ENCODE data around the gene C5orf15. TPM values are rescaled to one million over a fixed set of nuclear protein-coding genes. Genes with fewer than 3 reads are reported as not detected.

C5orf15 gene
- total and polyA plus RNA-seq, 9 donors, result 46.3 to 71.3 (median 56.6) TPM

GRCh38 chr5:134003064-134003816 lies 34.8 kb upstream of the C5orf15 start:
- peak overlapping the region; percentile 91 for H3K27ac ChIP-seq (ENCODE audit: low read length)
- peaks cover 15% of the 10 kb centered on the region for H3K36me3 ChIP-seq (ENCODE audit: control insufficient read depth, insufficient read depth, low read length)
- peak overlapping the region; percentile 87 for H3K4me3 ChIP-seq (ENCODE audit: low read length)
- no peaks in the 10 kb centered on the region for H3K9me3 ChIP-seq (replicated peaks; ENCODE audit: control insufficient read depth, low read depth, low read length)
- DNase-seq, result no peak
- peaks cover 59% of the 10 kb centered on the region for H3K4me1 ChIP-seq (ENCODE audit: control insufficient read depth, insufficient read depth, low read length)
- no peaks in the 10 kb centered on the region for H3K27me3 ChIP-seq (ENCODE audit: control insufficient read depth, insufficient read depth, low read length)
- WGBS (ENCODE audit: insufficient coverage), result 7% methylated on average over 3 of the region's 11 CpGs

DNA sequence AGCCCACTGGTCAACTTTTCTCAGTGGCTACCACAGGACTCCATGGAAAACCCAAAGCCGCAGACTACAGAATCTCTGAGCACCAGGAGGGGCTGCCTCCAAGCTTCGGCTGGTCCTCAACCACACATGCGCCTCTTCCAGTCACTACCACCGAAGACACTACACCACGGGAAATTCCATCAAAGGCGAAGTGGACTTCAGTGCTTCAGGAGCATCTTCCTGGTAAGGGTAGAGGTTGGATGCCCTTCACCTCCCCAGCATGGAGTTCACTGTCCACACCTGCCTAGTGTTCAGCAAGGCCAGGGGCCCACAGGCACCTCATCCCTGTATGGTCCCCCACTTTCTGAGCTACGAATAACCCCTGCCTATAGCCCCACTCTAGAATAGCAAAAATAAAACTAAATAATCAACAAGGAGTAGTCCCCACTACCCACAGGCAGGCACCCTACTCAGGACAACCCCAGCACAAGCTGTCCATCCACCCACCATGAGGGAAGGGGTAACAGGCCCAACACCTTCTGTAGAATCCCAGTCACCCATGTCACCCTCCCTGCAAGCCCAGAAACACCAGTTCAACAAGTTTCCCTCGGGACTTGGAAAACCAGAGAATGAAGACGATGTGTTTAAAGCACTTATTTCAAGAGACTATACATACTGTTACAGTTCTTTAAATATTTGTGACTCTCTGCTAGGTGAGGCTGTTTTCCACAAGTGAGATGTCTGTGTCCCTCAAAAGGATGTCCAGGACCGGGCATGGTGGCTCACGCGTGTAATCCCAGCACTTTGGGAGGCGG lies 33.7 kb upstream of the C5orf15 start:
- Histone ChIP-seq H3K9me3 (replicated peaks; ENCODE audit: control insufficient read depth, low read depth, low read length) (no peaks in the 10 kb centered on the region), H3K36me3 (ENCODE audit: control insufficient read depth, insufficient read depth, low read length) (peaks cover 15% of the 10 kb centered on the region), H3K27me3 (ENCODE audit: control insufficient read depth, insufficient read depth, low read length) (no peaks in the 10 kb centered on the region), H3K4me3 (ENCODE audit: low read length) (no peak overlapping the region), H3K4me1 (ENCODE audit: control insufficient read depth, insufficient read depth, low read length) (peaks cover 60% of the 10 kb centered on the region), H3K27ac (ENCODE audit: low read length) (no peak overlapping the region)
- no peak for DNase-seq
- 89% methylated on average over 7 of the region's 13 CpGs for WGBS (ENCODE audit: insufficient coverage)

DNA sequence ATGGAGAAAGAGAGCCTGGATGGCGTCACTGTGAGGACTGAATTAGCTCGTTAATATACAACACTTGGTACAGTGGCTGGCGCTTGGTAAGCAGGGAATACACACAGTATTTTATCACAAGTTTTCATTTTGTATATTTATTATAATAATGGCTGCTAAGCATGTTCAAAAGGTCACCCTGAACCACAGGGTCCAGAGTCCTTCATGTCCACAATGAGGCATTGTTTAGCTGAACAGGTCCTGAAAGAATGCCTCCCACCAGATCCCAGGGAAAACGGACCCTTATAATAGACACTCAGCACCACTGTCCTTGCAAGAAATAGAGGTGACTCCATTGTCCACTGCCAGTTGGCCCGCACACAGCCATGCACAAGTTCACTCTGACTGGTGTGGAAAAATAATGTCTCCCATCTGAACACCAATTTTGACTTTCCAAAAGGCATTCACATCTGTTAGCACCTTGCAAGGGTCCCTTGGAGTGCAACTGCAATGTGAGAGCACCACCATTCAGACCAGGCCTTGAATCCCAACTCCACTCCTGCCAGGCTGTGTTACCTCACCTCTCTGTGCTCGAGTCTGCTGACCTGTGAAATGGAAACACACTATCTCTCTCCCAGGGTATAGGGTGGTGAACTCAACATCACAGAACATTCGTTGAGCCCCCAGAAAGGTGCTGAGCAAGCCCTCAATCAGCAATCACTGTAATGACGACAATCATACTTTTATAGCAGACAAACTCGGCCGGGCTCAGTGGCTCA lies 32.5 kb upstream of the C5orf15 start:
- Histone ChIP-seq H3K4me3 (ENCODE audit: low read length) (no peak overlapping the region), H3K27ac (ENCODE audit: low read length) (peak overlapping the region; percentile 63), H3K27me3 (ENCODE audit: control insufficient read depth, insufficient read depth, low read length) (no peaks in the 10 kb centered on the region), H3K4me1 (ENCODE audit: control insufficient read depth, insufficient read depth, low read length) (peaks cover 68% of the 10 kb centered on the region), H3K36me3 (ENCODE audit: control insufficient read depth, insufficient read depth, low read length) (peaks cover 15% of the 10 kb centered on the region), H3K9me3 (replicated peaks; ENCODE audit: control insufficient read depth, low read depth, low read length) (no peaks in the 10 kb centered on the region)
- no peak for DNase-seq
- WGBS (ENCODE audit: insufficient coverage), result 91% methylated on average over 2 of the region's 10 CpGs

DNA sequence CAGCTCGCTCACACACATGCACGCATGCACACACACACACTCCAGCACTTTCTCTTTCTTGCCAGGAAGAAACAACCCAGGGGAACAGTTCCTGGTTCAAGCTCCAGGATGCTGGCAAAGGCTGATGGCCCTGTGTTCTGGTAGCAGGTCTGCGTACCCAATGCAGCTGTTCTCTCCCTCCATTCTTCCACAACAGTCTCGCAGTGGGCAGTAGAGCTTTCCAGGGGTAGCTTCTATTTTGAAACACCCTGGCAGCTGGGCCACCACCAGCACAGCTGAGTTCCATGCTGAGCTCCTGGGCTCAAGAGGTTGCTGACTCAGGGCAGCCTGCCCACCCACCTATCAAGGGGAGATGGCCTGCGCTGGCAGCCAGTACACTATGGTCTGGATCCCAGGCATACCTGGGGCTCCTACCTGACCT lies 31.7 kb upstream of the C5orf15 start:
- Histone ChIP-seq H3K27ac (ENCODE audit: low read length) (peak overlapping the region; percentile 63), H3K9me3 (replicated peaks; ENCODE audit: control insufficient read depth, low read depth, low read length) (no peaks in the 10 kb centered on the region), H3K36me3 (ENCODE audit: control insufficient read depth, insufficient read depth, low read length) (peaks cover 15% of the 10 kb centered on the region), H3K4me1 (ENCODE audit: control insufficient read depth, insufficient read depth, low read length) (peaks cover 69% of the 10 kb centered on the region), H3K4me3 (ENCODE audit: low read length) (no peak overlapping the region), H3K27me3 (ENCODE audit: control insufficient read depth, insufficient read depth, low read length) (no peaks in the 10 kb centered on the region)
- DNase-seq, result peak; percentile 86
- WGBS (ENCODE audit: insufficient coverage), result 57% methylated on average over 3 of the region's 5 CpGs

DNA sequence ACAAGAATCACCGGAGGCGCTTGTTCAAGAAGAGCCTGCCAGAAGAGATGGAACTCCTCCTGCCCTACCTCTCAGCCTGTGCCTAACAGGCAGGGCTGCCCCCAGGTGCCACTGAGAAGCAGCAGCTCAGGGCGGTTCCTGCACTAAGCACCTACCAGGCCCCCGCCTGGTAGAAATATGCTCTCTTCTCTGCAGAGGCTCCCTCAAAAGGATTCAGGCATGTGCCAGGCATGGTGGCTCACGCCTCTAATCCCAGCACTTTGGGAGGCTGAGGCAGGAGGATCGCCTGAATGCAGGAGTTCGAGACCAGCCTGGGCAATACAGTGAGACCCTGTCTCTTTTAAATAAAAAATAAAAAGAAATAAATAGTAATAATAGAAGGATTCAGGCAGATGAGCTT lies 30.4 kb upstream of the C5orf15 start:
- 85% methylated on average over 4 of the region's 7 CpGs for WGBS (ENCODE audit: insufficient coverage)
- Histone ChIP-seq H3K27ac (ENCODE audit: low read length) (peak overlapping the region; percentile 49), H3K4me1 (ENCODE audit: control insufficient read depth, insufficient read depth, low read length) (peaks cover 81% of the 10 kb centered on the region), H3K27me3 (ENCODE audit: control insufficient read depth, insufficient read depth, low read length) (no peaks in the 10 kb centered on the region), H3K4me3 (ENCODE audit: low read length) (no peak overlapping the region), H3K36me3 (ENCODE audit: control insufficient read depth, insufficient read depth, low read length) (peaks cover 15% of the 10 kb centered on the region), H3K9me3 (replicated peaks; ENCODE audit: control insufficient read depth, low read depth, low read length) (no peaks in the 10 kb centered on the region)
- DNase-seq, result no peak

DNA sequence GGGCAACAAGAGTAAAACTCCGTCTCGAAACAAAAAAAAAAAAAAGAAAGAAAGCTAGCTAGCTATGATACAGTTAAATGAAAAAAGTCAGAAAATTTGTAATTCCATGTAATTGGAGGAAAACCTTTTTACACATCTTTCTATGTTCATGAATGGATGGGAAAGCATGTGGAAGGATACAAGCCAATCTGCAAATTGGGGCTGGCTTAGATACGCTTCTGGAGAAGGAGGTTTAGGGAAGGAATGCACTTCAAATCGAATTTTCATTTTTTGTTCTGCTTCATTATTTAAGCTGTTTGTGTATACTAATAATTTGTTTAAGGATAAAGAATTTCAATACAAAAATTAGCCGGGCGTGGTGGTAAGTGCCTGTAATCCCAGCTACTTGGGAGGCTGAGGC lies 29.6 kb upstream of the C5orf15 start:
- no peak overlapping the region for H3K27ac ChIP-seq (ENCODE audit: low read length)
- WGBS (ENCODE audit: insufficient coverage), result 100% methylated on average over 2 of the region's 6 CpGs
- peak; percentile 59 for DNase-seq
- no peak overlapping the region for H3K4me3 ChIP-seq (ENCODE audit: low read length)
- H3K4me1 ChIP-seq (ENCODE audit: control insufficient read depth, insufficient read depth, low read length), result peaks cover 80% of the 10 kb centered on the region
- H3K36me3 ChIP-seq (ENCODE audit: control insufficient read depth, insufficient read depth, low read length), result peaks cover 15% of the 10 kb centered on the region
- H3K27me3 ChIP-seq (ENCODE audit: control insufficient read depth, insufficient read depth, low read length), result no peaks in the 10 kb centered on the region
- H3K9me3 ChIP-seq (replicated peaks; ENCODE audit: control insufficient read depth, low read depth, low read length), result no peaks in the 10 kb centered on the region

- no peak overlapping the region for H3K4me3 ChIP-seq (ENCODE audit: low read length)
- H3K9me3 ChIP-seq (replicated peaks; ENCODE audit: control insufficient read depth, low read depth, low read length), result no peaks in the 10 kb centered on the region
- H3K36me3 ChIP-seq (ENCODE audit: control insufficient read depth, insufficient read depth, low read length), result peaks cover 11% of the 10 kb centered on the region
- H3K27me3 ChIP-seq (ENCODE audit: control insufficient read depth, insufficient read depth, low read length), result no peaks in the 10 kb centered on the region
- WGBS (ENCODE audit: insufficient coverage), result 100% methylated on average over 1 of the region's 3 CpGs
- no peak overlapping the region for H3K27ac ChIP-seq (ENCODE audit: low read length)
- H3K4me1 ChIP-seq (ENCODE audit: control insufficient read depth, insufficient read depth, low read length), result peaks cover 79% of the 10 kb centered on the region
- DNase-seq, result no peak
These were observed 28.3 kb upstream of the C5orf15 start for GRCh38 chr5:133996683-133997252.

DNA sequence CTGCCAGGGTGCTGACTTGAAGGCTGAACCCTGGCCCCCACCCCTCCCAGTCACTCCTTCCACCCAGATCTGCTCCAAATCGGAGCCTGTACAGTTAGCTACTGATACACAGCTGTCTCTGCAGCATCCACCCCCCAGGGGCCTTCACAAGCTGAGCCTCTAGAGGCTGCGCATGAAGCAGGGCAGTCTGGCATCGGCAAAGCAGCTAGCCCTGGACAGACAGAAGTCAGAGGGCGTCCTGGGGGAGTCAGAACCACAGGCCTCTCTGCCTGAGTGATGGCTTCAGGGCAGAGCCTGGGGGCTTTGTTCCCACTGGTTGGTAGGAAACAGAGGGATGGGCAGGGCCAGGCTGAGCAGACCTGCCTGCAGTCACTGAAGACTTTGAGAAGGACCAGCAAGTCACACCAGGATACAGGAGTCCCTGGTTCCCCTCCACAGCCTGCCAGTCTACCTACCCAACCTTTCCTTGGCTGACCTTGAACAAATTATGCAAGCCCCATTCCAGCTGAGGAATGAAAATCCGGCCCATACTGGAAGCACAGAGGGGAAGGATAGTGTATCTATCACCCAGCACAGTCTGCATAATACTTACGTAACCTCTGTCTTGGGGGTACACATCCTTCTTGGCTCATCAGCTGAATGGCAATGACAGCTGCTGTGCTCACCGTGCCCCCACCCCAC lies 27.6 kb upstream of the C5orf15 start:
- H3K27ac ChIP-seq (ENCODE audit: low read length), result no peak overlapping the region
- no peak overlapping the region for H3K4me3 ChIP-seq (ENCODE audit: low read length)
- H3K4me1 ChIP-seq (ENCODE audit: control insufficient read depth, insufficient read depth, low read length), result peaks cover 76% of the 10 kb centered on the region
- H3K9me3 ChIP-seq (replicated peaks; ENCODE audit: control insufficient read depth, low read depth, low read length), result no peaks in the 10 kb centered on the region
- H3K27me3 ChIP-seq (ENCODE audit: control insufficient read depth, insufficient read depth, low read length), result no peaks in the 10 kb centered on the region
- H3K36me3 ChIP-seq (ENCODE audit: control insufficient read depth, insufficient read depth, low read length), result peaks cover 15% of the 10 kb centered on the region
- WGBS (ENCODE audit: insufficient coverage), result 58% methylated on average over 5 of the region's 7 CpGs
- no peak for DNase-seq

DNA sequence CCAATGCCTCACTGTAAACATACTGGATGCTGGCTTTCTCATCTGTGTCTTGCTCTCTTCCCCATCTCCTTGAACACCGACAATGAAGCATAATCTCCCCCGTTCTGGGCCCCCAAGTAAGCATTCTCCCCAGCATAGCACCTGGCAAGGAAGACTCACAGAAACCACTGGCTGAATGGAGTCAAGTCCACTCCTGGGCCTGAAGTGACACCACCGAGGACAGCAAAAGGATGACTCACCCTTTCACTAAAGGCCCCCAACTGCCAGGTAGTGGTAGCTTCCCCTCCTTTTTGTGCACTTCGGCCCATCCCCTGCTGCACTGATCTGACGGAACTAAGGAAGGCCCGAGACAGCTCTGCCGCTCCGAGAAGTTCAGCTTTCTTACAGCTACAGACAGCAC lies 26.9 kb upstream of the C5orf15 start:
- peak overlapping the region; percentile 35 for H3K27ac ChIP-seq (ENCODE audit: low read length)
- H3K36me3 ChIP-seq (ENCODE audit: control insufficient read depth, insufficient read depth, low read length), result peaks cover 18% of the 10 kb centered on the region
- WGBS (ENCODE audit: insufficient coverage), result 4% methylated on average over 4 of the region's 8 CpGs
- no peak for DNase-seq
- no peaks in the 10 kb centered on the region for H3K27me3 ChIP-seq (ENCODE audit: control insufficient read depth, insufficient read depth, low read length)
- no peak overlapping the region for H3K4me3 ChIP-seq (ENCODE audit: low read length)
- peaks cover 70% of the 10 kb centered on the region for H3K4me1 ChIP-seq (ENCODE audit: control insufficient read depth, insufficient read depth, low read length)
- no peaks in the 10 kb centered on the region for H3K9me3 ChIP-seq (replicated peaks; ENCODE audit: control insufficient read depth, low read depth, low read length)
